ENCODE measurements around the gene SORCS2.

- no peak for TF ChIP-seq REST (IDR thresholded peaks at IDR 0.05; ENCODE audit: low read depth)
- no peak for TF ChIP-seq FOXM1 (IDR thresholded peaks at IDR 0.05; ENCODE audit: borderline replicate concordance, low read depth)
- TF ChIP-seq EP300 (IDR thresholded peaks at IDR 0.05; ENCODE audit: borderline replicate concordance), result no peak
- TF ChIP-seq CREB1 (IDR thresholded peaks at IDR 0.05; ENCODE audit: low read depth), result no peak
- TF ChIP-seq TEAD4 (IDR thresholded peaks at IDR 0.05), result no peak
These were observed 247.4 kb downstream of the SORCS2 start for GRCh38 chr4:7439699-7440098.

Measured in Ishikawa (cell line).